ENCODE data around the gene SH3GL1.

- no peak for TF ChIP-seq CTCF (IDR thresholded peaks at IDR 0.05)
- no peak for TF ChIP-seq NR3C1 (IDR thresholded peaks at IDR 0.05)
- no peak for TF ChIP-seq GATA3 (IDR thresholded peaks at IDR 0.05; ENCODE audit: borderline replicate concordance)
- no peak for TF ChIP-seq PHF8 (IDR thresholded peaks at IDR 0.05; ENCODE audit: borderline replicate concordance, low read depth)
- no peak for TF ChIP-seq USF2 (IDR thresholded peaks at IDR 0.05)
- TF ChIP-seq RAD21 (conservative IDR thresholded peaks at IDR 0.05 in 1 of 2, IDR thresholded peaks at IDR 0.05 in 1 of 2): no peak
These were observed 14.1 kb downstream of the SH3GL1 start for GRCh38 chr19:4386041-4386782.
